B cell (primary cell): ENCODE data around the gene OR4C16. TPM values are rescaled to one million over a fixed set of nuclear protein-coding genes. Genes with fewer than 3 reads are reported as not detected.

Experiments used
- ATAC-seq: fragments of 200-7000 bp; cut with Tn5 transposase; one replicate; pipeline ENCODE4 v1.10.0; 2021; ENCODE audit warnings: low read depth, mild to moderate bottlenecking, moderate number of reproducible peaks, moderate library complexity
- CTCF ChIA-PET: fragments of 350-600 bp; sonication (Branson Sonifier 250); formaldehyde crosslinking; loops from one replicate; lab custom pipeline; 2021; ENCODE audit warnings: antibody characterized with exemption, inconsistent platforms; lab: Charles Lee
- POLR2A ChIA-PET: fragments of 350-600 bp; sonication (Branson Sonifier 250); formaldehyde crosslinking; loops from one replicate; lab custom pipeline; 2021; ENCODE audit warnings: antibody characterized with exemption; lab: Charles Lee
- DNase-seq: peaks from one replicate; pipeline ENCODE4 v3.0.0; 2013
- H2AFZ ChIP-seq: 2 replicates; pipeline ENCODE4 v1.6.1; 2012; ENCODE audit warnings: mild to moderate bottlenecking, low read depth, low read length; ENCODE audit not compliant: insufficient read depth, poor library complexity, severe bottlenecking
- H3K27ac ChIP-seq, 2 donors: 1 replicate in 1 of 2; 2 replicates in 1 of 2; pipeline ENCODE4 v1.5.1; 2012 to 2013; ENCODE audit warnings: low read length in 2 of 2, mild to moderate bottlenecking in 2 of 2, moderate library complexity in 1 of 2
- H3K27me3 ChIP-seq, 4 experiments: fragments of 200-600 bp in 1 of 4; sonication (generic) in 1 of 4; replicated peaks in 1 of 4; 1 replicate in 2 of 4; 2 replicates in 2 of 4; pipeline versions ENCODE4 v1.6.1 to v1.7.0; 2013 to 2016; ENCODE audit warnings: low read length in 3 of 4, mild to moderate bottlenecking in 2 of 4, mixed read lengths in 1 of 4, moderate library complexity in 1 of 4; ENCODE audit not compliant: insufficient read depth in 4 of 4, control insufficient read depth in 3 of 4; ENCODE audit errors: control extremely low read depth in 1 of 4
- H3K36me3 ChIP-seq, 2 experiments: replicated peaks in 1 of 2; 1 replicate in 1 of 2; 2 replicates in 1 of 2; pipeline versions ENCODE4 v1.6.1 to v1.7.1; 2013; ENCODE audit warnings: low read length in 1 of 2; ENCODE audit not compliant: insufficient read depth in 2 of 2, control insufficient read depth in 1 of 2; ENCODE audit errors: control extremely low read depth in 1 of 2, extremely low read depth in 1 of 2
- H3K4me1 ChIP-seq, 2 donors: fragments of 200-600 bp in 1 of 2; sonication (generic) in 1 of 2; 1 replicate in 1 of 2; 2 replicates in 1 of 2; pipeline versions ENCODE4 v1.5.1 to v1.6.1; 2013 to 2017; ENCODE audit warnings: low read length in 2 of 2; ENCODE audit not compliant: control insufficient read depth in 2 of 2, insufficient read depth in 2 of 2
- H3K4me2 ChIP-seq: replicated peaks from 2 replicates; pipeline ENCODE3; 2012; ENCODE audit warnings: mild to moderate bottlenecking, low read depth, low read length; ENCODE audit not compliant: poor library complexity, severe bottlenecking
- H3K4me3 ChIP-seq, 5 experiments: fragments of 200-600 bp in 1 of 5; sonication (generic) in 1 of 5; 1 replicate in 3 of 5; 2 replicates in 2 of 5; pipeline versions ENCODE4 v1.5.1 to v1.7.0; 2011 to 2016; ENCODE audit warnings: low read length in 4 of 5, mild to moderate bottlenecking in 4 of 5, low read depth in 2 of 5, control low read depth in 1 of 5, moderate library complexity in 1 of 5; ENCODE audit not compliant: insufficient read depth in 1 of 5; ENCODE audit errors: control extremely low read depth in 1 of 5, extremely low read depth in 1 of 5
- H3K79me2 ChIP-seq: fragments of 200-600 bp; sonication (generic); one replicate; pipeline ENCODE4 v1.6.0; 2016; ENCODE audit warnings: low read length; ENCODE audit not compliant: control insufficient read depth, insufficient read depth
- H3K9ac ChIP-seq: fragments of 200-600 bp; sonication (generic); 2 replicates; pipeline ENCODE4 v1.6.1; 2017; ENCODE audit warnings: mild to moderate bottlenecking, low read length, moderate library complexity
- H3K9me3 ChIP-seq, 3 donors: one replicate each; pipeline versions ENCODE4 v1.6.1 to v1.7.1; 2013; ENCODE audit warnings: low read length in 2 of 3; ENCODE audit not compliant: control insufficient read depth in 2 of 3, insufficient read depth in 1 of 3; ENCODE audit errors: control extremely low read depth in 1 of 3
- H4K20me1 ChIP-seq: 2 replicates; pipeline ENCODE4 v1.6.0; 2012; ENCODE audit warnings: mild to moderate bottlenecking, low read length; ENCODE audit not compliant: insufficient read depth, control insufficient read depth, poor library complexity, severe bottlenecking
- H3K27ac Mint-ChIP-seq: one replicate; pipeline ENCODE4 v1.8.0; 2021; ENCODE audit warnings: mixed read lengths
- H3K27me3 Mint-ChIP-seq: one replicate; pipeline ENCODE4 v1.8.0; 2021; ENCODE audit warnings: mixed read lengths
- H3K4me1 Mint-ChIP-seq: one replicate; pipeline ENCODE4 v1.8.0; 2021; ENCODE audit warnings: mixed read lengths
- H3K4me3 Mint-ChIP-seq: one replicate; pipeline ENCODE4 v1.8.0; 2021; ENCODE audit warnings: mixed read lengths
- H3K9me3 Mint-ChIP-seq: one replicate; pipeline ENCODE4 v1.8.0; 2022; ENCODE audit warnings: mixed read lengths; ENCODE audit not compliant: insufficient read depth
- CTCF ChIP-seq: fragments of 200-600 bp; IDR thresholded peaks from one replicate; pipeline ENCODE4 v1.8.0; 2022; ENCODE audit warnings: antibody characterized with exemption, mild to moderate bottlenecking
- EZH2 ChIP-seq: IDR thresholded peaks from 2 replicates; pipeline ENCODE4 v1.6.1; 2012; ENCODE audit warnings: borderline replicate concordance, low read depth, mild to moderate bottlenecking, moderate library complexity, low read length; ENCODE audit not compliant: insufficient read depth, poor library complexity, severe bottlenecking
- WGBS: methylation state at CpG from one replicate; pipeline ENCODE4 v1.1.5; 2013; ENCODE audit warnings: missing lambda C conversion rate; ENCODE audit not compliant: insufficient coverage; 5-methylcytosine and 5-hydroxymethylcytosine counted together
- intact Hi-C: fragments of 100-400 bp; cut with micrococcal nuclease; formaldehyde crosslinking; loops from one replicate; pipeline ENCODE4 v1.10.0; 2022
- polyA plus RNA-seq: library from polyadenylated mRNA; depleted of rRNA; stranded (reverse); fragments of >200 nt; gene quantifications from 2 replicates; pipeline ENCODE4 v1.2.3, GENCODE V29; 2012
- total RNA-seq, 2 donors: library from RNA; stranded (reverse); fragments of 120-200 nt in 1 of 2; gene quantifications; 1 replicate in 1 of 2; 2 replicates in 1 of 2; pipeline versions ENCODE4 v1.2.3 to v1.2.4, GENCODE V29; 2013 to 2022

The OR4C16 gene
- total and polyA plus RNA-seq, 2 donors (not counting 1 experiment from before 2014, with no cell fraction given) = not detected

- H3K4me1 ChIP-seq = no peaks in the 10 kb centered on the region
- H3K9ac ChIP-seq = no peak overlapping the region
- no peak overlapping the region for H3K4me2 ChIP-seq
- no peaks in the 10 kb centered on the region for H3K79me2 ChIP-seq
- H3K27ac Mint-ChIP-seq = no peak overlapping the region
- no CpG with 5 or more reads among the region's 1 CpG for WGBS
- H3K27ac ChIP-seq = no peak overlapping the region
- no peak overlapping the region for H3K4me3 ChIP-seq
- H3K27me3 Mint-ChIP-seq = no peaks in the 10 kb centered on the region
- ATAC-seq = no peak
- intact Hi-C loops = no loop called here
- no peaks in the 10 kb centered on the region for H4K20me1 ChIP-seq
- H3K36me3 ChIP-seq = no peaks in the 10 kb centered on the region
- no peak overlapping the region for H3K4me3 Mint-ChIP-seq
- no peaks in the 10 kb centered on the region for H3K4me1 Mint-ChIP-seq
- peaks cover 4% of the 10 kb centered on the region for H3K9me3 Mint-ChIP-seq
- no peak overlapping the region for H2AFZ ChIP-seq
- CTCF ChIA-PET = no interaction called here
- POLR2A ChIA-PET = no interaction called here
- DNase-seq = no peak
- peaks cover 2 to 6% (median 4%) of the 10 kb centered on the region in 3 donors for H3K9me3 ChIP-seq
- no peaks in the 10 kb centered on the region for H3K27me3 ChIP-seq
- TF ChIP-seq EZH2 (no peak), CTCF (no peak)
Observed at GRCh38 chr11:55572548-55572947, 620 bp downstream of the OR4C16 start.

GRCh38 chr11:55607545-55607944 lies 35.6 kb downstream of the OR4C16 start, which contains the start of gene OR4C11:
TSS of gene OR4C11 (minus strand) at chr11:55607645. CDS start at chr11:55604373, 3,272 bp downstream.
- Histone ChIP-seq H3K36me3 (no peaks in the 10 kb centered on the region), H3K27me3 (no peaks in the 10 kb centered on the region), H3K27ac (no peak within 1 kb of the TSS), H3K9ac (no peak within 1 kb of the TSS), H3K4me2 (no peak within 1 kb of the TSS), H3K4me3 (no peak within 1 kb of the TSS), H4K20me1 (no peaks in the 10 kb centered on the region), H3K9me3 (peaks cover 0 to 3% (median 2%) of the 10 kb centered on the region in 3 donors), H3K4me1 (no peaks in the 10 kb centered on the region), H3K79me2 (no peaks in the 10 kb centered on the region), H2AFZ (no peak within 1 kb of the TSS)
- TF ChIP-seq CTCF (no peak), EZH2 (no peak)
- Mint-ChIP-seq H3K27me3 (no peaks in the 10 kb centered on the region), H3K9me3 (peaks cover 8% of the 10 kb centered on the region), H3K4me3 (no peak within 1 kb of the TSS), H3K27ac (no peak within 1 kb of the TSS), H3K4me1 (no peaks in the 10 kb centered on the region)
- ChIA-PET POLR2A (no interaction called here), CTCF (no interaction called here)
- ATAC-seq (no peak), DNase-seq (no peak)
- intact Hi-C loops = no loop called here
- WGBS = no CpG with 5 or more reads among the region's 2 CpGs

Other genes starting within 250 kb of the OR4C16 start
- not detected in 2 replicates for gene OR4A16, start 228.9 kb upstream of the OR4C16 start, total RNA-seq
- gene OR4A16, start 228.9 kb upstream of the OR4C16 start, polyA plus RNA-seq = not detected in 2 replicates
- gene OR4A15, start 204.2 kb upstream of the OR4C16 start, total RNA-seq = not detected in 2 replicates
- not detected in 2 replicates for gene OR4A15, start 204.2 kb upstream of the OR4C16 start, polyA plus RNA-seq
- gene OR4C15, start 17.7 kb upstream of the OR4C16 start, total RNA-seq = not detected in 2 replicates
- not detected in 2 replicates for gene OR4C15, start 17.7 kb upstream of the OR4C16 start, polyA plus RNA-seq
- not detected in 2 replicates for gene OR4C11, start 35.5 kb downstream of the OR4C16 start, total RNA-seq
- gene OR4C11, start 35.5 kb downstream of the OR4C16 start, polyA plus RNA-seq = not detected in 2 replicates
- gene OR4P4, start 63.0 kb downstream of the OR4C16 start, total RNA-seq = not detected in 2 replicates
- gene OR4P4, start 63.0 kb downstream of the OR4C16 start, polyA plus RNA-seq = not detected in 2 replicates
- gene OR4S2, start 76.2 kb downstream of the OR4C16 start, total RNA-seq = not detected in 2 replicates
- not detected in 2 replicates for gene OR4S2, start 76.2 kb downstream of the OR4C16 start, polyA plus RNA-seq
- gene OR4C6, start 90.1 kb downstream of the OR4C16 start, total RNA-seq = not detected in 2 replicates
- 0.28 TPM in 1 of 2 replicates, not detected in the other for gene OR4C6, start 90.1 kb downstream of the OR4C16 start, polyA plus RNA-seq
- not detected in 2 replicates for gene OR5D13, start 201.3 kb downstream of the OR4C16 start, total RNA-seq
- gene OR5D13, start 201.3 kb downstream of the OR4C16 start, polyA plus RNA-seq = not detected in 2 replicates
- gene OR5D14, start 223.4 kb downstream of the OR4C16 start, total RNA-seq = not detected in 2 replicates
- not detected in 2 replicates for gene OR5D14, start 223.4 kb downstream of the OR4C16 start, polyA plus RNA-seq
- gene OR5L1, start 239.2 kb downstream of the OR4C16 start, total RNA-seq = not detected in 2 replicates
- gene OR5L1, start 239.2 kb downstream of the OR4C16 start, polyA plus RNA-seq = not detected in 2 replicates
- not detected in 2 replicates for gene OR5D18, start 247.5 kb downstream of the OR4C16 start, total RNA-seq
- not detected in 2 replicates for gene OR5D18, start 247.5 kb downstream of the OR4C16 start, polyA plus RNA-seq